H1 (cell line): ENCODE measurements around the gene DBR1. TPM values are rescaled to one million over a fixed set of nuclear protein-coding genes. Genes with fewer than 3 reads are reported as not detected.

Experiments used
- CTCF ChIA-PET: fragments of 300-600 bp; sonication (Branson Sonifier 250); formaldehyde crosslinking; loops from one replicate; lab custom pipeline; 2021; ENCODE audit not compliant: partially characterized antibody; lab: Charles Lee
- POLR2A ChIA-PET: fragments of 300-600 bp; sonication (Branson Sonifier 250); formaldehyde crosslinking; loops from one replicate; lab custom pipeline; 2021; ENCODE audit warnings: inconsistent platforms; ENCODE audit not compliant: partially characterized antibody; lab: Charles Lee
- DNase-seq, 2 experiments: peaks; one replicate each; pipeline versions ENCODE4 v3.0.0 to v3.0.0-alpha.2; 2010 to 2022; ENCODE audit warnings: low spot score in 2 of 2, low read depth in 1 of 2, mixed read lengths in 1 of 2
- FAIRE-seq: peaks from 2 replicates; lab custom pipeline; 2011; peaks lifted over from hg19 to GRCh38; lab: Jason Lieb, UNC
- H2AFZ ChIP-seq: 2 replicates; pipeline ENCODE4 v1.8.1; 2012; ENCODE audit warnings: low read length, inconsistent platforms
- H2AK5ac ChIP-seq: 2 replicates; pipeline ENCODE4 v1.6.1; 2013; ENCODE audit warnings: low read depth, low read length
- H2BK120ac ChIP-seq: replicated peaks from 2 replicates; pipeline ENCODE3; 2013; ENCODE audit warnings: low read depth, low read length, inconsistent platforms
- H2BK12ac ChIP-seq: 2 replicates; pipeline ENCODE4 v1.6.1; 2013; ENCODE audit warnings: low read depth, low read length
- H2BK15ac ChIP-seq: 2 replicates; pipeline ENCODE4 v1.6.1; 2013; ENCODE audit warnings: low read length
- H2BK20ac ChIP-seq: 2 replicates; pipeline ENCODE4 v1.6.1; 2013; ENCODE audit warnings: low read length
- H2BK5ac ChIP-seq: 2 replicates; pipeline ENCODE4 v1.6.1; 2013; ENCODE audit warnings: low read depth, low read length
- H3K14ac ChIP-seq: 2 replicates; pipeline ENCODE4 v1.6.1; 2013; ENCODE audit warnings: inconsistent platforms; ENCODE audit not compliant: insufficient read length
- H3K18ac ChIP-seq: 2 replicates; pipeline ENCODE4 v1.6.1; 2013; ENCODE audit warnings: low read length; ENCODE audit errors: extremely low read depth
- H3K23ac ChIP-seq: 2 replicates; pipeline ENCODE4 v1.6.1; 2013; ENCODE audit warnings: inconsistent platforms; ENCODE audit not compliant: insufficient read length
- H3K23me2 ChIP-seq: 2 replicates; pipeline ENCODE4 v1.6.1; 2013; ENCODE audit warnings: low read depth, low read length
- H3K27ac ChIP-seq: 2 replicates; pipeline ENCODE4 v1.6.1; 2011; ENCODE audit warnings: low read depth, low read length, inconsistent platforms
- H3K27me3 ChIP-seq, 4 experiments: replicated peaks in 1 of 4; 1 replicate in 1 of 4; 2 replicates in 3 of 4; pipeline versions ENCODE4 v1.6.1 to v1.8.1; 2011 to 2013; ENCODE audit warnings: low read length in 3 of 4, mild to moderate bottlenecking in 3 of 4, inconsistent platforms in 2 of 4, mixed read lengths in 2 of 4, moderate library complexity in 1 of 4; ENCODE audit not compliant: control insufficient read depth in 3 of 4, insufficient read depth in 3 of 4; ENCODE audit errors: extremely low read depth in 1 of 4
- H3K36me3 ChIP-seq, 4 experiments: 2 replicates each; pipeline versions ENCODE4 v1.6.1 to v1.8.1; 2011 to 2013; ENCODE audit warnings: mild to moderate bottlenecking in 4 of 4, low read length in 3 of 4, moderate library complexity in 2 of 4, control low read depth in 1 of 4, inconsistent platforms in 1 of 4; ENCODE audit not compliant: insufficient read depth in 4 of 4, control insufficient read depth in 2 of 4
- H3K4ac ChIP-seq: replicated peaks from 2 replicates; pipeline ENCODE3; 2013; ENCODE audit warnings: low read length, low read depth, mixed read lengths, inconsistent platforms; ENCODE audit not compliant: insufficient read length
- H3K4me1 ChIP-seq, 4 experiments: replicated peaks in 1 of 4; 1 replicate in 1 of 4; 2 replicates in 3 of 4; pipeline versions ENCODE4 v1.6.1 to v1.8.1; 2011 to 2013; ENCODE audit warnings: low read length in 3 of 4, inconsistent platforms in 2 of 4, mixed read lengths in 1 of 4; ENCODE audit not compliant: insufficient read depth in 4 of 4, control insufficient read depth in 3 of 4
- H3K4me2 ChIP-seq, 2 experiments: 2 replicates each; pipeline versions ENCODE4 v1.6.1 to v1.8.1; 2011 to 2013; ENCODE audit warnings: low read depth in 2 of 2, low read length in 2 of 2, control low read depth in 1 of 2, inconsistent platforms in 1 of 2, mild to moderate bottlenecking in 1 of 2; ENCODE audit not compliant: insufficient read depth in 1 of 2
- H3K4me3 ChIP-seq, 4 experiments: fragments of 200-600, 300-600 bp in 1 of 4; sonication (generic), shearing (Covaris generic), sonication (Bioruptor Twin) in 1 of 4; 2 replicates each; pipeline versions ENCODE4 v1.5.1 to v1.8.1; 2011 to 2016; ENCODE audit warnings: low read length in 4 of 4, low read depth in 3 of 4, control low read depth in 2 of 4, inconsistent platforms in 2 of 4, mild to moderate bottlenecking in 2 of 4, mixed read lengths in 1 of 4, moderate library complexity in 1 of 4; ENCODE audit not compliant: insufficient read depth in 2 of 4; ENCODE audit errors: extremely low read depth in 1 of 4
- H3K56ac ChIP-seq: replicated peaks from 2 replicates; pipeline ENCODE3; 2013; ENCODE audit warnings: low read depth, mild to moderate bottlenecking, mixed read lengths, low read length, inconsistent platforms; ENCODE audit not compliant: insufficient read length
- H3K79me1 ChIP-seq: 2 replicates; pipeline ENCODE4 v1.6.1; 2013; ENCODE audit warnings: low read depth, low read length, control low read depth
- H3K79me2 ChIP-seq, 2 experiments: 2 replicates each; pipeline versions ENCODE4 v1.6.1 to v1.8.1; 2012 to 2013; ENCODE audit warnings: low read length in 2 of 2, mild to moderate bottlenecking in 2 of 2, inconsistent platforms in 1 of 2; ENCODE audit not compliant: insufficient read depth in 2 of 2, control insufficient read depth in 1 of 2
- H3K9ac ChIP-seq, 4 experiments: replicated peaks in 1 of 4; 1 replicate in 1 of 4; 2 replicates in 3 of 4; pipeline versions ENCODE4 v1.6.1 to v1.8.1; 2011 to 2013; ENCODE audit warnings: low read depth in 3 of 4, low read length in 3 of 4, control low read depth in 2 of 4, mild to moderate bottlenecking in 2 of 4, moderate library complexity in 2 of 4, inconsistent platforms in 1 of 4; ENCODE audit errors: extremely low read depth in 1 of 4
- H3K9me3 ChIP-seq, 2 experiments: 2 replicates each; pipeline versions ENCODE4 v1.6.1 to v1.8.1; 2012 to 2013; ENCODE audit warnings: mild to moderate bottlenecking in 2 of 2, moderate library complexity in 2 of 2, control low read depth in 1 of 2, inconsistent platforms in 1 of 2, low read depth in 1 of 2, low read length in 1 of 2, mixed read lengths in 1 of 2; ENCODE audit not compliant: insufficient read depth in 2 of 2
- H4K20me1 ChIP-seq, 2 experiments: replicated peaks in 1 of 2; 2 replicates each; pipeline versions ENCODE3 to v1.8.1; 2011 to 2013; ENCODE audit warnings: inconsistent platforms in 2 of 2, low read length in 2 of 2, mild to moderate bottlenecking in 1 of 2; ENCODE audit not compliant: insufficient read depth in 2 of 2, control insufficient read depth in 1 of 2
- H4K5ac ChIP-seq: 2 replicates; pipeline ENCODE4 v1.6.1; 2013; ENCODE audit warnings: low read length, low read depth, mixed read lengths, inconsistent platforms; ENCODE audit not compliant: insufficient read length
- H4K8ac ChIP-seq: 2 replicates; pipeline ENCODE4 v1.8.0; 2013; ENCODE audit warnings: mild to moderate bottlenecking, moderate library complexity, low read length, inconsistent platforms; ENCODE audit not compliant: insufficient read depth; ENCODE audit errors: extremely low read depth
- H4K91ac ChIP-seq: replicated peaks from 2 replicates; pipeline ENCODE3; 2013; ENCODE audit warnings: low read length, mixed read lengths, inconsistent platforms; ENCODE audit not compliant: insufficient read length
- CREB1 ChIP-seq: IDR thresholded peaks from 2 replicates; pipeline ENCODE4 v1.6.1; 2012; ENCODE audit warnings: inconsistent platforms
- RFX5 ChIP-seq: IDR thresholded peaks from 2 replicates; pipeline ENCODE4 v1.6.1; 2011; ENCODE audit warnings: low read depth, low read length, improper control_type of control experiment, borderline replicate concordance
- SIRT6 ChIP-seq: IDR thresholded peaks from one replicate; pipeline ENCODE4 v1.7.1; 2012; ENCODE audit warnings: low read length, inconsistent platforms
- WGBS, 2 experiments: shearing (Covaris generic) in 1 of 2; methylation state at CpG; one replicate each; pipeline versions ENCODE4 v1.1.6 to v1.1.7; 2013 to 2015; ENCODE audit warnings: low lambda C conversion rate in 2 of 2, mixed read lengths in 2 of 2, inconsistent platforms in 1 of 2, low coverage in 1 of 2, missing lambda C conversion rate in 1 of 2; ENCODE audit not compliant: insufficient replicate concordance in 2 of 2, insufficient coverage in 1 of 2, insufficient read length in 1 of 2; ENCODE audit errors: extremely low coverage in 1 of 2, missing lambda C conversion rate in 1 of 2; 5-methylcytosine and 5-hydroxymethylcytosine counted together
- polyA plus RNA-seq, 7 experiments: library from polyadenylated mRNA; depleted of rRNA in 3 of 7; stranded (reverse) in 5 of 7; unstranded in 2 of 7; fragments of >200 nt in 5 of 7; fragments of 200-250 nt in 2 of 7; gene quantifications; 1 replicate in 5 of 7; 2 replicates in 1 of 7; 4 replicates in 1 of 7; pipeline versions ENCODE4 v1.2.1 to v1.2.3, GENCODE V29; 2011 to 2013; ENCODE audit warnings: missing spikeins in 2 of 7, mixed read lengths in 2 of 7
- total RNA-seq: library from RNA; stranded (reverse); fragmentation: NEBNext Ultra II Directional; extraction: Animal tissue kit (Norgen Biotek cat#: 25700); gene quantifications from 2 replicates; pipeline ENCODE4 v1.2.1, GENCODE V29; 2021

DBR1 gene
- total and polyA plus RNA-seq, 2 of the 8 experiments (the other 6 are each of a cell fraction or from before 2014, with no cell fraction given): 10.1 to 18.3 TPM

- Histone ChIP-seq H3K18ac (no peak overlapping the region), H3K4me3 (no peak overlapping the region), H4K91ac (no peak overlapping the region), H2AFZ (no peak overlapping the region), H2BK15ac (no peak overlapping the region), H3K79me1 (peaks cover 17% of the 10 kb centered on the region), H4K20me1 (peaks cover 4 to 12% of the 10 kb centered on the region in 2 experiments), H3K23me2 (no peaks in the 10 kb centered on the region), H2BK120ac (no peak overlapping the region), H3K4me1 (peaks cover 0 to 5% (median under 1%) of the 10 kb centered on the region in 4 experiments; a peak in 3 of 7 replicates), H4K8ac (no peak overlapping the region), H3K56ac (no peak overlapping the region), H3K79me2 (peaks cover 3 to 98% of the 10 kb centered on the region in 2 experiments), H3K4ac (no peak overlapping the region), H2AK5ac (no peak overlapping the region), H3K36me3 (no peaks in the 10 kb centered on the region), H3K23ac (no peak overlapping the region), H3K27me3 (no peaks in the 10 kb centered on the region), H3K9ac (no peak overlapping the region), H2BK12ac (no peak overlapping the region), H3K14ac (no peak overlapping the region), H3K27ac (no peak overlapping the region), H3K4me2 (no peak overlapping the region), H2BK5ac (no peak overlapping the region), H2BK20ac (no peak overlapping the region), H4K5ac (no peak overlapping the region), H3K9me3 (no peaks in the 10 kb centered on the region; a peak in 1 of 4 replicates)
- ChIA-PET CTCF (interaction anchor here (1.3 kb wide), 1 partner anchor 162 kb away, joined by 3 read pairs; no protein-coding TSS in a partner anchor), POLR2A (interaction anchor here (0.8 to 3.0 kb wide), 3 partner anchors 11 to 16 kb away, joined by 3 to 20 read pairs (median 3); partner anchors contain the start of gene ARMC8)
- no peak for DNase-seq
- 88% methylated on average over 3 of the region's 3 CpGs; no CpG with 5 or more reads in 1 of the 2 experiments for WGBS, 2 experiments
- FAIRE-seq: no peak
- TF ChIP-seq RFX5 (no peak), SIRT6 (no peak), CREB1 (no peak)
These were observed 28.4 kb upstream of the DBR1 start for GRCh38 chr3:138202945-138203701.
